ENCODE data around the gene SLC10A6.
"Not testable (repeated sequence)": the region's sequence is repeated elsewhere in the genome, so short reads cannot be mapped to it uniquely, and the experiment has no call there.

Gene SLC10A6, protein sequence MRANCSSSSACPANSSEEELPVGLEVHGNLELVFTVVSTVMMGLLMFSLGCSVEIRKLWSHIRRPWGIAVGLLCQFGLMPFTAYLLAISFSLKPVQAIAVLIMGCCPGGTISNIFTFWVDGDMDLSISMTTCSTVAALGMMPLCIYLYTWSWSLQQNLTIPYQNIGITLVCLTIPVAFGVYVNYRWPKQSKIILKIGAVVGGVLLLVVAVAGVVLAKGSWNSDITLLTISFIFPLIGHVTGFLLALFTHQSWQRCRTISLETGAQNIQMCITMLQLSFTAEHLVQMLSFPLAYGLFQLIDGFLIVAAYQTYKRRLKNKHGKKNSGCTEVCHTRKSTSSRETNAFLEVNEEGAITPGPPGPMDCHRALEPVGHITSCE

DNA sequence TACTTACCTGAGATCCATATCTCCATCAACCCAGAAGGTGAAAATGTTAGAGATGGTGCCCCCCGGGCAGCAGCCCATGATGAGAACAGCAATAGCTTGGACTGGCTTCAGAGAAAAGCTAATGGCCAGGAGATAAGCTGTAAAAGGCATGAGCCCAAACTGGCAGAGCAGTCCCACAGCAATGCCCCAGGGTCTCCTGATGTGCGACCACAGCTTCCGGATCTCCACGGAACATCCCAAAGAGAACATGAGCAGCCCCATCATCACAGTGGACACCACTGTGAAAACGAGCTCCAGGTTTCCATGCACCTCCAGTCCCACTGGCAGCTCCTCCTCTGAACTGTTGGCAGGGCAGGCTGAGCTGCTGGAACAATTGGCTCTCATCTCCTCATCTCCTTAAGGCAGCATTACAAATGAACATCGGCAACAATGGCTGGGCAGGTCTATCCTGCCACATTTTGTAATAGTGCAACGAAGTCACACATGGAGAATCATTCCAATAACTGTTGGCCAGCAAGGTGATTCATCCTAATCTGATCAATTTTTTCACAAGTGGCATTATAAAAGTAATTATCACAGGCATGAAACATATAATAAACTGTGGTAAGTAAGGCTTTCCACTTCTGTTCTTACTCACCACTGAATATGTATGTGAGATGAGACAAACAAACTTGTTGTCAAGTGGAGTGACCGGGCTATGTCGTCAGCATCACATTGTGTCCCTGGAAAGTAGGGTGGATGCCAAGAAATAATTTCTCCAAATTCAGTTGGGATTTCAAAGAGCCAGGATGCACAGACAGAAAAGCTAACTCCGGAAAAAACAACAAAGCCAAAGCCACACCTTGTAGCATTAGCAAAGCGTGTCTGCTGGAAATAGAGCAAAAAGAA lies at the start of gene SLC10A6:
Gene SLC10A6, minus strand, starts transcription at position 653 of the 888 bp plus-strand sequence. Its CDS starts 269 bp downstream, at position 384.
- DNase-seq, result peak; percentile 22

DNA sequence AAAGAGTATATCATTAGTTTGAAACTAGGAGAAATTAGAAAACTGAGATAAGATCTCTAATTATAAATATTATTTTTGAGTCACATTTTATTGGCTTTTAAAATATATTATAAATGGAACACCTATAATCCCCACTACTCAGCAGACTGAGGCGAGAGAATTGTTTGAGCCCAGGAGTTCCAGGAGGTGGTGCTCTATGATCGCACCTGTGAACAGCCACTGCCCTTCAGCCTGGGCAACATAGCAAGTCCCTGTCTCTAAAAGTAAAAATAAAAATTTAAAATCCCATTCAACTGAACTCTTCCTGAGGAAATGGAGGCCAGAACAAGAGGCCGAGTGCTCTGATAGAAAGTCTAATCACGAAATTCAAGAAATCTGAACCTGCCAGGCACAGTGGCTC lies 49.4 kb upstream of the SLC10A6 start:
- DNase-seq, result no peak

DNA sequence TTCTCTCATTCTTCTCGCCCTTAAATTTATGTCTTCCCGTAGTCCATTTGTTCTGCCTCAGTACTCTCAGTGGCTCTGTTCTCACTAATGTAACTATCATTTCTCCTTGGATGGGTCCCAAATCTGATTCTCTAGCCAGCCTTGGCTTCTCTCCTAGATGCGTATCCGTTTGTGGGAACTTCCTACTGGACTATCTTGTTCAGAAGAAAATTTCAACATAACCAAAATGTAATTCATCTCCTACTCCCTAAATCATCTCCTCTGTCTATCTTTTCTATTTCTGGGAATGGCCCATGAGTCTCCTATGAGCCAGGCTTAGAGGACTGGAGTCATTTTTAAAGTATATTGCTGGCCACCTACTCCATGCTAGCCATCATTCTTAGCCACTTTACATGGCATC lies 47.4 kb upstream of the SLC10A6 start:
- no peak for DNase-seq

DNA sequence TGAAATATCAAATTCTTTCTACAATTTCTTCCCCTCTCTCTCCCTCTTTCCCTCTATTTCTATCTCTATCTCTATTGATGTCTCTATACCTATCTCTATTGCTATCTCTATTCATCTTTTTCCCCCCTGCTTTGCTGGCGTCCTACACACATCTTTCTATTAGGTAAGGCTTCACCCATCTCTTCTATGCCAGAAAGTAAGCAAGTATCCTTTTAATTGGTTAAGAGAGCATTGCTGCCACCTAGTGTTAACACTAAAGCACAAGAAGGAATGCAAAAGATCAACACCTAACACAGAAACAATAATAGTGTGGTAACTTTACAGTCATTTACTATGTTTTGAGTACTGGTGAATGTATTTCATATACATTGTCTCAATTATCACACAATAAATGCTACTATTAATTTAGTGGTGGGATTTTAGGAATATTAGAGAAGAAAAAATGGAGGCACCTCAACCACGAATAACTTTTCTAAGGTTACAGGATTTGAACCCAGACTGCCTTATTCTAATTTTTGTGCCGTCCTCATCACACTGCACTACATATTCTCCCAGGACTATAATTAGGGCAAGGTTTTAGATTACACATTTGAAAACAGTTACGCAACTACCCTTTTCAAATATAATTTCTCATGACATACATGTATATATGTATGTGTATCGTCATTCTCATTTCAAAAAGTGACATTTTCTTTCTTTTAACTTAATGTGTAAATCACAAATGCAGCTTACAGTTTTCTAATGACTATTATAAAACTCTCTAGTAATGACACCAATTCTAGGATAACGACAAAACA lies 46.7 kb upstream of the SLC10A6 start:
- no peak for DNase-seq

DNA sequence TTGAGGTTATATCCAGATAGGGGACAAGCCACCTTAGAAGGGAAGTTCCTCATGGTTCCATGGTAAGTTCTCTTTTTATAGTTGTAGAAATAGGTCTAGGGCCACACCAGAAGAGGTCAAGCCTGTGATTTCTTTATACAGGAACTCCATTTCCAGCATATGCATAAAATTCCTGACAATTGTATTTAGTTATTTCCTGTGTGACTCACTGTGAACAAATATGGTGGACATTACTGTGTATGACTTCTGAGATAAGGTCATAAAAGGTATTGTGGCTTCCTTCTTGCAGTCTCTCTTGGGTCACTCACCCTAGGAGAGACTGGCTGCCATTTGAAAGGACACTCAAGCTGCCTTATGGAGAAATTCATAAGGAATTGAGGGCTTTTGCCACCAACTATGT lies 45.3 kb upstream of the SLC10A6 start:
- no peak for DNase-seq

DNA sequence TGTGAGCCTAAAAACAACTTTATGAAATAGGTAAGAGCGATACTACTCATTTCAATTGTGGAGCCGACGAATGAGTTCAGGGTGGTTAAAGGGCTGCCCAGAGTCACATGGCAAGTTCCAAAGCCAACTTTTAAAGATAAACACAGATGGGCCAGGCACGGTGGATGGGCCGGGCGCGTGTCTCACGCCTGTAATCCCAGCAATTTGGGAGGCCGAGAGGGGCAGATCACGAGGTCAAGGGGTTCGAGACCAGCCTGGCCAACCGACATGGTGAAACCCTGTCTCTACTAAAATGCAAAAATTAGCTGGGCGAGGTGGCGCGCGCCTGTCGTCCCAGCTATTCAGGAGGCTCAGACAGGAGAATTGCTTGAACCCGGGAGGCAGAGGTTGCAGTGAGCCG lies 44.0 kb upstream of the SLC10A6 start:
- no peak for DNase-seq

DNA sequence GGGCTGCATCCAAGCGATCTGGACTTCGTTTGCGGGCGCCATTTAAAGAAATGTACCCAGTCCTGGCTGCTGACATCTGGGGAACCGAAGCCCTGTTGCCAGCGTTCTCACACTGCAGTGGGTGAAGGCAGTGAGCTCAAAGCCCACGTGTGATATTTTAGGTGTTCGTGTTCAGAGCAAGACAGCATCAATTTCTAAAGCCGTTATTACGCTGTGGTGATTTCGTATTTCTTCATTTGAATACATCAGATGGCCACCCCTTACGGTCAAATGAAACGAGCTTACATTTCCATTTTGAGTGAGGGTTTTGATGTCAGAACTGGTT lies 43.4 kb upstream of the SLC10A6 start:
- DNase-seq, result no peak

DNA sequence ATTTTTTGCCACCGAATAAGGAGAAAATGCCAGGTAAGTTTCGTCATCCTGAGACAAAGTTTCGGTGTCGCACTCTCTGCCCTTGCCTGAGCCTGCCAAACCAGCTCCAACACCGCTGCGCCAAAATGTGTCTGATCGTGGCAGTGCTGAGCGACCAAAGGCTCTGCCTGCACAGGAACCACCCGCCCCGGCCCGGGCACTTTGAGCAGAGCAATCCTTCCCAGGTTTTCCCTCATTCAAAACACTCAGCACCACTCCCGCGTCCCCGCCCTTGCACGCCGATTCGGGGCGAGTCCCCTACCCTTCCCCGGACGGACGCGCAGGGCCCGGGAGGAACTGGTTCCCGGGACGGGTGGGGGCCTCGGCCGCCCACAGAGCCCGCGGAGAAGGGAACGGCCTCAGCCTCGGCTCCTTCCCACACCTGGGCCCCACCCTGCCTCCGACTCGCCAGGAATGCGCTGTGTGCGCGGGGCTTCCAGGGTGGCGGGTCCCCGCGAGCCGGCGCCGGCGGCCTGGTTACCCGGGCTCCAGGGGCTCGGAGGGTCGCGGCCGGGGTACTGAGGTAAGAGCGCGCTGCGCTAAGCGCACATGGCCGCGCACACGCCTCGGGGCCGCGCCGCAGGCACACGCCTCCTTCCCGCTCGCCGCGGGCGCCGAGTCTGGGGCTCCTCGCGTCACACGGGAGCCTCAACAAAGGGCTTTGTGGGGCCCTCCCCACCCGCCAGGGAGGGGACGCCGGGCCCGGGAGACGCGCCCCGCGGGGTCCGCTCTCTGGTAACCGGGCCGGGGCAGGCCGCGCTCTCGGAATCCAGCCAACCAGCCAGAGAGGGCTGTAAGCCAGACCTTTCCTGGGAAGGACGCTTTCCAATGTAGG lies 42.8 kb upstream of the SLC10A6 start, which contains the start of gene C4orf36:
Gene C4orf36, minus strand, starts transcription at position 661 of the 874 bp plus-strand sequence. CDS start 902 bp downstream, outside the sequence.
- peak; percentile 75 for DNase-seq

DNA sequence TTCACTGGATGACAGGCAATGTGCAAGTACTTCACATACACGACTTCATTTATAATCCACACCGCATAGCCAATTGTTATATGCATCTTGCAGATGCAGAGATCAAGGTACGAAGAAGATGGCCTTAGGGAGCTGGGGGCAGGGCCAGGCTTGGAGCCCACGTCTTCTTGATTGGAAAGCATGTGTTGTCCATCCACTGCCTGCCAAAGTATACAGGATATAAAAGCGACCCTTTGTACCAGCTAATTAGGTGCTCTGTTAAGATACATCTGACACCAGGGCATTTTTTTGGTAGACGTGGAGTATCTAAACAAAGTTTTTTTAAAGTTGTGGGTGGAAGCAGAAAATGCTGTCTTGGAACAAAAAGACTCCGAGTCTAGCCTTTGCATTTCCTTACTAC lies 41.6 kb upstream of the SLC10A6 start:
- peak; percentile 33 for DNase-seq

DNA sequence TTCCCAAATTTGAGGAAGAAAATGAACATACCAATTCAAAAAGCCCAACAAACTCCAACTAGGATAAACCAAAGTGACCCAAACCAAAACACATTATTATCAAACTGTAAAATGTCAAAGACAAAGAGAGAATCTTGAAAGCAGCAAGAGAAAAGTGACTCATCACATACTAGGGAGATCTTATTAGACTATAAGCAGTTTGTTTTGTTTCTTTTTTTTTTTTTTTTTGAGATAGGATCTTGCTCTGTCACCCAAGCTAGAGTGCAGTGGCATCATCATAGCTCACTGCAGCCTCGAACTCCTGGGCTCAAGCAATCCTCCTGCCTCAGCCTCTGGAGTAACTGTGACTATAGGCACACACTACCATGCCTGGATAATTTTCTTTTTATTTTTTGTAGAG lies 30.5 kb upstream of the SLC10A6 start:
- no peak for DNase-seq

DNA sequence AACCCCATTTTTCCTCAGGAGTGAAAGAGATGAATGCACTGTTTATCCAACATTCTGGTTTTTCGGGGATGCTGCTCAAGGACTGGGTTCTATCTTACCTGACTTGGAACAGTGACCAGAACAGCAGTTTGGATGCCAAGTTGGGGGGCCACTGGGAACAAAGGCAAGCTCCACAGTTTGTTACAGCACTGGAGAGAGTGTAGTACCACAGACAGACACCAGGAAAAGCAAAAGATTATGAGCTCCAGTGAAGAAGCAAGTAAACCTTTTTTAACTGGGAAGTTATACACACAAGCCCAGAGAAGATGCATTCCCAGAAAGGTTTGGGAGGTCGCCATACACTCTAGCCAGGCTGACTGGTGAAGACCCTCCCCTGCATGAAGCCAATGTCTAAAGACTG lies 29.5 kb upstream of the SLC10A6 start:
- no peak for DNase-seq

DNA sequence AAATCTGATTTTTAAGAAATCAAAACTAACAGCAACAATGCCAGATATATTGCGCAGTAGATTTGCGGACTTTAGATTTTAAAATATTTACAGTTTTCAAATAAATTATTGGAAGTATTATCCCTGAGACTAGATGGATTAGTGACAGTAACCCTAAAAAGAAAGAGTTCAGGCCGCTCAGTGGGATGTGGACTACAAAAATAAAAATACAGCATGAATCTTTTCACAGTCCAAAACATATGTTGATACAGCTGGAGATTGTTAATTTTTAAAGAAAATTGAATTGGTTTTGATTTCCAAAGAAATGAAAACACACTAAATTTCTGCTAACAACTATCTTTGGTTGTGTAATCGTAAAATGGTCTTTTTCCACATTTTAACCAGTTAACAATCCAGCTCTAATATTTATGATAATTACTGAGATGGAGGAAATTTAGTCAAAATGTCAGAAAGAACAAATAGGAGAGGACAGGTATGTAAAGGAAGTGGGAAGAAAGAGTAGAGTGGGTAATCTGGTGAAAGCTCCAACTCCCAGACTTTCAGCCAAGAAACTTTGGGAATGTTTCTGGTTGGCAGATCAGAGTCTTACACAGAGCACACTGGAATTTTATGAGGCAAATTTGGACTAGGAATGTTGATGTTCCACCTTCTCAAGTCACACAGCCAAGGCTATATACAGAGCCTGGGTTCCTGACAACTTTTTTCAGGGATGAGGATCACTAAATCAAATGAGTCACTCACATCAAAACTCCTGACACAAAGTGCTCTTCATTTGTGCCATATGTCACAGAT lies 27.9 kb upstream of the SLC10A6 start:
- DNase-seq, result no peak

DNA sequence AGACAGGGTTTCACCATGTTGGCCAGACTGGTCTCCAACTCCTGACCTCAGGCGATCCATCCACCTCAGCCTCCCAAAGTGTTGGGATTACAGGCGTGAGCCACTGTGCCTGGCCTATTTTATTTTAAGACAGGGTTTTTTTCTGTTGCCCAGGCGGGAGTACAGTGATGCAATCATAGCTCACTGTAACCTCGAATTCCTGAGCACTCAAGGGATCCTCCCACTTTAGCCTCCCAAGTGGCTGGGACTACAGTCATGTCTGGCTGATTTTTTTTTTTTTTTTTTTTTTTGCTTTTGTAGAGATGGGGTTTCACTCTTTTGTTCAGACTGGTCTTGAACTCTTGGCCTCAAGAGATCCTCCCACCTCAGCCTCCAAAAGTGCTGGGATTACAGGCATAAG lies 26.3 kb upstream of the SLC10A6 start:
- DNase-seq, result not testable (repeated sequence)

DNA sequence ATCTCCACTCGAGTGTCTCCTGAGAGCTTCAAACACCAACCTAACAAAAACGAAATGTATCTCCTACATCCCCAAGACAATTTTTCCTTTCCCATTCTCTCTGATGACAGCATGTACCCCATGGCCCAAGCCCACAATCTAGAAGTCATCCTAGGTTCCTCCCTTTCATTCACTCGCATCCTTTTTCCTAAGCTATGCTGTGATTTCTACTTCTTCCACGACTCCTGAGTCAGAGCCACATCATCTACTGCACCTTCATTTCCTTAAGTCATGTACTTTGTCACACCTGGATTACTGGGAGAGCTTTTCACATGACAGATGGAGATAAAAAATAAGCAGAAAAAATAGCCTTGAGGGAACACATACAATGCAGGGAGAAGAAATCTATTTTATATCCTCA lies 23.0 kb upstream of the SLC10A6 start:
- DNase-seq, result no peak

DNA sequence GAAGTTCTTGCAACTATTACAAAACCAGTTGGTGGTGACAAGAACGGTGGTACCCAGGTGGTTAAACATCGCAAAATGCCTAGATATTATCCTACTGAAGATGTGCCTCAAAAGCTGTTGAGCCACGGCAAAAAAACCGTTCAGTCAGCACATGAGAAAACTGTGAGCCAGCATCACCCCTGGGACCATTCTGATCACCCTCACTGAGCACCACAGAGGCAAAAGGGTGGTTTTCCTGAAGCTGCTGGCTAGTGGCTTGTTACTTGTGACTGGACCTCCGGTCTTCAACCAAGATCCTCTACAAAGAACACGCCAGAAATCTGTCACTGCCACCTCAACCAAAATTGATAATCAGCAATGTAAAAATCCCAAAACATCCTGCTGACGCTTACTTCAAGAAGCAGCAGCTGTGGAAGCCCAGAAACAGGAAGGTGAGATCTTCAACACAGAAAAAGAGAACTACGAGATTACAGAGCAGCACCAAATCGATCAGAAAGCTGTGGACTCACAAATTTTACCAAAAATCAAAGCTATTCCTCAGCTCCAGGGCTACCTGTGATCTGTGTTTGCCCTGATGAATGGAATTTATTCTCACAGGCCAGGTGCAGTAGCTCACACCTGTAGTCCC lies 21.4 kb upstream of the SLC10A6 start:
- DNase-seq, result no peak

DNA sequence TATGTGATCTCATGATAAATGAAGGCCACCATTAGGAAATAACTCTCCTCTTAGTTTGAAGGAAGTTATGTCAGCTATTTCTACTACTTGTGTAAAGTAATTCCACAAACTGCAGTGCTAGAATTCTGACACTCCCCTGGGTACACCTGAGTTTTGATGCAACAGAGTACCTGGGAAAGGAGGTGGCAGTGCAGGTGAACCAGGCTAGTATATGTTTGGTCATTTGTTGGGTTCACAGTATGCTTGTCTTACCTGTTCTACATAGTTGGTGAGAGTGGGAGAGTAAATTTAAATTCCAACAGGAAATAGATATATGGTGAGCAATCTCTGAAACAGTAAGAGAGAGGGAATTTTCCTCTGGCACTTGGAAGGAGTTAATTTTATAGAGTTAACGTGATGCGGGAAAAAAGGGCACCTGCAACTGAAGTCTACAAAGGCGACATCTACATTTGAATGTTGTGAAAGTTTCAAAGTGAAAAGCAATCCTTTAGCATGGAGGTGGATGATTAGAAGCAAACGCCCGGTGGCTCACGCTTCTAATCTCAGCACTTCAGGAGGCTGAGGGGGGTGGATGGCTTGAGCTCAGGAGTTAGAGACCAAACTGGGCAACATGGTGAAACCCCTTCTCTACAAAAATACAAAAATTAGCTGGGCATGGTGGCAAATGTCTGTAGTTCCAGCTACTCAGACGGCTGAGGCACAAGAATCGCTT lies 8.3 kb upstream of the SLC10A6 start:
- no peak for DNase-seq

DNA sequence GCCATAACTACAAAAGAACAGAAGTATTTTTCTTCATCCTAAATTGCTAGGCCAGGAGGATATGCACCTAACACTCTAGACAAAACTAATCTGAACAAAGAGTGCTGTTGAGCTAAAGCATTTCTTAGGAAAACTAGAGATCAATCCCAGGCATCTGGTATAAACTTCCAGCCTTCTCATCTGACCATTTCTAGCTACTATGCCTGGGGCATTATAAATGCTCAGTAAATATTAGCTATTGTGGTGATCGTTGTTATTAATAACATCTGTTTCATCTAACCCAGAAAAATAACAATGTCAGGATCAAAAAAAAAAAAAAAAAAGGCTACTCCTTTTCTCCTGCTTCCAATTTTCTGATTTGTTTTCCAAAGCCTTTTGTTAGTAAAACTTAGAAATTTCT lies 7.7 kb upstream of the SLC10A6 start:
- DNase-seq, result no peak

DNA sequence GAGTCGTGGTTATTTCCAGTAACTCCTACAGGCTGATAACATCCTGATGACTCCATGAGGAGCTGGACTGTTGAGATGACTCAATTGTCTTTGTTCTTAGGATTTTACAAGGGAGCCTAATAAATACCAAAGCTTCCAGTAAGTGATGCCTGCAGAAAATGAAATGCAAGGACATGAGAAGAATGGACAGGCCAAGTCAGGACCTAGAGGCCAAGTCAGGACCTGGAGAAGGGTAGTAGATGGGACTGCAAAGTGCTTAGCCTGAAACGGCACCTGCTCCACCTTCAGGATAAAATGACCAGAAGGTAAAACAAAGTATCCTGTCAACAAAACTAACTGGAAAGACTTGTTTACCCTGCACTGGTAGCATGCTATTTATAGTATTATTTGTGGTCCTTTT lies 6.4 kb upstream of the SLC10A6 start:
- DNase-seq, result no peak

DNA sequence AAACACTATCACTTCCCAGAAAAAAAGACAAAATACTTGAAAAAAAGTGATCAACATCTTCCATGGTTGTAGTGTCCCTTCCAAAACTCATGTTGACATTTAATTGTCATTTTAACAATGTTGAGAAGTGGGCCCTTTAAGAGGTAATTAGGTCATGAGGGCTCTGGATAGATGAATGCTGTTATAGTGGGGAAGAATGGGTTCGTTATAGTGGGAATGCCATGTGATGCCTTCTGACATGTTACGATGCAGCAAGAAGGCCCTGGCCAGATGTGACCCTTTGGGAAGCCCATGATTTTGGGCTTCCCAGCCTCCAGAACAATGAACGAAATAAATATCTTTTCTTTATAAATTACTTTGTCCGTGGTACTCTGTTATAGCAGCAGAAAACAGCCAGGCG lies 4.0 kb upstream of the SLC10A6 start:
- no peak for DNase-seq

DNA sequence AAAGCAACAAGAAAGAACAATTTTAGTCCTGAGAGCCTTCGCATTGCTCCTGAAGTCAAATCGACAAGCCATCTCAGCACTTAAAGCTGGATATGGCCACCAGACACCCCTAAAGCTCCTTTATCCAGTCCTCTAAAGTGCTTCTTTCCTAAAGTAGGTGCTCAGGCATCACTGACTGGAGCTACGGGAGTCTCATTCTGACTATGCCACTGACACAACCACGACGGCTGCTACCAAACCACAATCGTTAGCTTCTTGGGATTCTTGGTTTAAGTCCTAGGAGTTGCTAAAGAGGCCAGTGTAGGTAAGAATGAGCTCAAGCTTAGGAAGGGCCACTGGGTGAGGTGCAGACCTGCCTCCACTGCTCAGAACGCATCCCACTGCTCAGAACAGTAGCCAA lies 1.0 kb downstream of the SLC10A6 start:
- no peak for DNase-seq
